GM10847 (cell line): ENCODE results near the gene CAMK2N1.

Experiments
- POLR2A ChIP-seq: IDR thresholded peaks from 2 replicates; pipeline ENCODE4 v1.6.1; 2011; ENCODE audit not compliant: insufficient read length; ENCODE audit errors: extremely low read depth

Gene CAMK2N1

GRCh38 chr1:20472121-20472520 is 13.9 kb downstream of the CAMK2N1 start:
- TF ChIP-seq POLR2A = no peak

- no peak for TF ChIP-seq POLR2A
Measured at GRCh38 chr1:20470194-20470593, 15.8 kb downstream of the CAMK2N1 start.

GRCh38 chr1:20469406-20470076 is 16.5 kb downstream of the CAMK2N1 start:
- TF ChIP-seq POLR2A = no peak

GRCh38 chr1:20466273-20466672 is 19.7 kb downstream of the CAMK2N1 start:
- TF ChIP-seq POLR2A = no peak

GRCh38 chr1:20465187-20465586 is 20.8 kb downstream of the CAMK2N1 start:
- TF ChIP-seq POLR2A = no peak

- no peak for TF ChIP-seq POLR2A
Measured at GRCh38 chr1:20463502-20463901, 22.5 kb downstream of the CAMK2N1 start.

- no peak for TF ChIP-seq POLR2A
Measured at GRCh38 chr1:20462397-20462796, 23.6 kb downstream of the CAMK2N1 start.

- no peak for TF ChIP-seq POLR2A
Measured at GRCh38 chr1:20458717-20459116, 27.3 kb downstream of the CAMK2N1 start.

GRCh38 chr1:20454004-20454403 is 32.0 kb downstream of the CAMK2N1 start:
- TF ChIP-seq POLR2A = no peak

GRCh38 chr1:20449735-20450311 is 36.2 kb downstream of the CAMK2N1 start:
- no peak for TF ChIP-seq POLR2A

- no peak for TF ChIP-seq POLR2A
Measured at GRCh38 chr1:20448671-20449071, 37.3 kb downstream of the CAMK2N1 start.

GRCh38 chr1:20447794-20448193 is 38.2 kb downstream of the CAMK2N1 start:
- TF ChIP-seq POLR2A = no peak

GRCh38 chr1:20446796-20447195 is 39.2 kb downstream of the CAMK2N1 start:
- no peak for TF ChIP-seq POLR2A

GRCh38 chr1:20445956-20446355 is 40.1 kb downstream of the CAMK2N1 start:
- TF ChIP-seq POLR2A = no peak

- TF ChIP-seq POLR2A = no peak
Measured at GRCh38 chr1:20443703-20444586, 42.1 kb downstream of the CAMK2N1 start.

- TF ChIP-seq POLR2A = no peak
Measured at GRCh38 chr1:20442920-20443625, 42.9 kb downstream of the CAMK2N1 start.

- TF ChIP-seq POLR2A = no peak
Measured at GRCh38 chr1:20440785-20441200, 45.2 kb downstream of the CAMK2N1 start.
